Duodenal mucosa (tissue), 2 donors: ENCODE measurements around the gene ANKRD24.
"Not testable (repeated sequence)": the region's sequence is repeated elsewhere in the genome, so short reads cannot be mapped to it uniquely, and the experiment has no call there.

Experiments used
- H3K27ac ChIP-seq: one replicate; pipeline ENCODE4 v1.7.0; 2013; ENCODE audit warnings: low read depth, low read length
- H3K27me3 ChIP-seq, 2 donors: one replicate each; pipeline ENCODE4 v1.7.0; 2013; ENCODE audit warnings: low read length in 2 of 2, control low read depth in 1 of 2; ENCODE audit not compliant: insufficient read depth in 2 of 2, control insufficient read depth in 1 of 2
- H3K36me3 ChIP-seq, 2 donors: one replicate each; pipeline ENCODE4 v1.7.0; 2013; ENCODE audit warnings: low read length in 2 of 2, control low read depth in 1 of 2; ENCODE audit not compliant: insufficient read depth in 2 of 2, control insufficient read depth in 1 of 2
- H3K4me1 ChIP-seq, 2 donors: one replicate each; pipeline ENCODE4 v1.7.0; 2013; ENCODE audit warnings: low read length in 2 of 2, control low read depth in 1 of 2; ENCODE audit not compliant: insufficient read depth in 2 of 2, control insufficient read depth in 1 of 2
- H3K4me3 ChIP-seq, 2 donors: one replicate each; pipeline ENCODE4 v1.7.0; 2013; ENCODE audit warnings: low read length in 2 of 2, low read depth in 1 of 2
- H3K9ac ChIP-seq, 2 donors: one replicate each; pipeline ENCODE4 v1.7.0; 2013; ENCODE audit warnings: low read length in 2 of 2, low read depth in 1 of 2
- H3K9me3 ChIP-seq, 2 donors: one replicate each; pipeline ENCODE4 v1.7.0; 2013; ENCODE audit warnings: low read length in 2 of 2, control low read depth in 1 of 2; ENCODE audit not compliant: control insufficient read depth in 1 of 2

The ANKRD24 gene

GRCh38 chr19:4213116-4213515 is 30.6 kb downstream of the ANKRD24 start:
- no peaks in the 10 kb centered on the region for H3K9me3 ChIP-seq
- H3K4me3 ChIP-seq, result no peak overlapping the region
- peaks cover 0 to 5% of the 10 kb centered on the region in 2 donors for H3K27me3 ChIP-seq
- H3K4me1 ChIP-seq, result no peaks in the 10 kb centered on the region
- H3K36me3 ChIP-seq, result no peaks in the 10 kb centered on the region
- H3K27ac ChIP-seq, result no peak overlapping the region
- H3K9ac ChIP-seq, result no peak overlapping the region

DNA sequence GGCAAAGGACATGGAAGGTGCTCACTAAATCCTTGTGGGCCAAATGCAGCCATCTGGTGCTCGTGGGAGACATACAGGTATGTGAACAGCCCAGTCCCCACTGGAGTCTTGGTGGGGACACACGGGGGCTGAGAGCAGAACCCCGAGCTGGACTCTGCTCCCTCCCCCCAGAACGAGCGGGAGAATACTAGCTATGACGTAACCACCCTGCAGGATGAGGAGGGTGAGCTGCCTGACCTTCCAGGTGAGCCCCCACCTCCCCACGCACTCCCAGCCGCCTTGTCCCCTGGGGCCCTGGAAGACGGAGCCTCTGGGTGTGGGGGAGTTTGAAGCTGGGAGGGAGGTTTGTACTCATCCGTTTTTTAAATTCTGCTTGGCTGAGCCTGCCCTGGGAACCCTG is 33.3 kb downstream of the ANKRD24 start:
- Histone ChIP-seq H3K9me3 (no peaks in the 10 kb centered on the region), H3K27me3 (peaks cover 0 to 3% of the 10 kb centered on the region in 2 donors), H3K4me3 (no peak overlapping the region), H3K27ac (no peak overlapping the region), H3K9ac (no peak overlapping the region), H3K4me1 (no peaks in the 10 kb centered on the region), H3K36me3 (no peaks in the 10 kb centered on the region)

GRCh38 chr19:4216846-4217245 is 34.4 kb downstream of the ANKRD24 start:
- Histone ChIP-seq H3K4me3 (no peak overlapping the region), H3K4me1 (no peaks in the 10 kb centered on the region), H3K27me3 (peaks cover 0 to 3% of the 10 kb centered on the region in 2 donors), H3K36me3 (no peaks in the 10 kb centered on the region), H3K9ac (no peak overlapping the region), H3K27ac (no peak overlapping the region), H3K9me3 (no peaks in the 10 kb centered on the region)

DNA sequence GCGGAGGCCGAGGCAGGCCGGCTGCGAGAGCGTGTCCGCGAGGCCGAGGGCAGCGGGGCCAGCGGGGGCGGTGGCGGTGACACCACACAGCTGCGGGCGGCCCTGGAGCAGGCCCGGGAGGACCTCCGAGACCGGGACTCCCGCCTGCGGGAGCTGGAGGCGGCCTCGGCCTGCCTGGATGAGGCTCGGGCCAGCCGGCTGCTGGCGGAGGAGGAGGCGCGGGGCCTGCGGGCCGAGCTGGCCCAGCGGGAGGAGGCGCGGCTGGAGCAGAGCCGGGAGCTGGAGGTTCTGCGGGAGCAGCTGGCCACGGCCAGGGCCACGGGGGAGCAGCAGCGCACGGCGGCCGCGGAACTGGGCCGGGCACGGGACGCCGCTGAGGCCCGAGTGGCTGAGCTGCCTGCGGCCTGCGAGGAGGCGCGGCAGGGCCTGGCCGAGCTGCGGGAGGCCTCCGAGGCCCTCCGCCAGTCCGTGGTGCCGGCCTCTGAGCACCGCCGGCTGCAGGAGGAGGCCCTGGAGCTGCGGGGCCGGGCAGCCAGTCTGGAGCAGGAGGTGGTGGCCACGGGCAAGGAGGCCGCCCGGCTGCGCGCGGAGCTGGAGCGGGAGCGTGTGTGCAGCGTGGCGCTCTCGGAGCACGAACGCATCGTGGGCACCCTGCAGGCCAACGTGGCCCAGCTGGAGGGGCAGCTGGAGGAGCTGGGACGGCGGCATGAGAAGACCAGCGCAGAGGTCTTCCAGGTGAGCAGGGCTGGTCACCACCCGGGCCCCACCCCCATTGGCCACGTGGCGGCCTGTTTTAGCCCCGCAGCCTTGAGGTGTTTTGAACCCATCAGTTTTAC is 35.2 kb downstream of the ANKRD24 start:
- Histone ChIP-seq H3K9ac (no peak overlapping the region), H3K9me3 (no peaks in the 10 kb centered on the region), H3K27me3 (no peaks in the 10 kb centered on the region), H3K36me3 (no peaks in the 10 kb centered on the region), H3K27ac (no peak overlapping the region), H3K4me1 (no peaks in the 10 kb centered on the region), H3K4me3 (no peak overlapping the region)

DNA sequence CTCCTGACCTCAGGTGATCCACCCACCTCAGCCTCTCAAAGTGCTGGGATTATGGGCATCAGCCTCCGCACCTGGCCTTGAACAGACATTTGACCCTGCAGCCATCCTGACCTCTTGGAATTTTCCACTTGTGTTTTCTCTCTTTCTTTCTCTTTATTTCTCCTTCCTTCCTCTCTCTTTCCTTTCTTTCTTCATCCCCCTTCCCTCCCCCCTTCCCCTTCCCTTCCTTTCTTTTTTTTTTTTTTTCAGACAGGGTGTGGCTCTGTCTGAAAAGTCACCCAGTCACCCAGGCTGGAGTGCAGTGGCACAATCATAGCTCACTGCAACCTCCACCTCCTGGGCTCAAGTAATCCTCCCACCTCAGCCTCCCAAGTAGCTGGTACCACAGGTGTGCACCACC is 36.0 kb downstream of the ANKRD24 start:
- H3K27ac ChIP-seq, H3K9me3 ChIP-seq, H3K36me3 ChIP-seq, H3K27me3 ChIP-seq, H3K4me1 ChIP-seq, H3K4me3 ChIP-seq, H3K9ac ChIP-seq: not testable (repeated sequence)

GRCh38 chr19:4220188-4220587 is 37.7 kb downstream of the ANKRD24 start:
- Histone ChIP-seq H3K27ac (no peak overlapping the region), H3K4me1 (no peaks in the 10 kb centered on the region), H3K4me3 (no peak overlapping the region), H3K9me3 (no peaks in the 10 kb centered on the region), H3K9ac (no peak overlapping the region), H3K36me3 (no peaks in the 10 kb centered on the region), H3K27me3 (no peaks in the 10 kb centered on the region)

- Histone ChIP-seq H3K4me1 (no peaks in the 10 kb centered on the region), H3K27ac (no peak overlapping the region), H3K4me3 (no peak overlapping the region), H3K27me3 (peaks cover 5 to 9% of the 10 kb centered on the region in 2 donors), H3K36me3 (no peaks in the 10 kb centered on the region), H3K9me3 (no peaks in the 10 kb centered on the region), H3K9ac (no peak overlapping the region)
Observed at GRCh38 chr19:4224470-4224869, 42.0 kb downstream of the ANKRD24 start.

DNA sequence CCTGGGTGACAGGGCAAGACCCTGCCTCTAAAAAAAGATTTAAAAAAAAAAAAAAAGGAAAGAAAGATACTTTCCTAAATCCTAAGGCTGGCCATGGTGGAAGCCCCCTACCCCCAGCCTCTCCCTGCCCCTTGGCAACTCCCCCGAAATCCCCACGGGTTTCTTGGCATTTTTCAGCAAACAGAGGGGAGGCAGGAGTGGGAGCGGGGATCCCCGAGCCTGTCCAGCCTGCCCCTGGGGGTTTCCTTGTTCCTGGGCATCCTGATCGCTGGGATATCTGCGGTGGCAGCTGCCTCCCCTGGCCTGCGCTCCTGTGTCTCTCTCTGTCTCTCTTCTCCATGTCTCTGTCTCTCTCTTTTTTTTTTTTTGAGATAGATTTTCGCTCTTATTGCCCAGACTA is 43.4 kb downstream of the ANKRD24 start:
- H3K4me1 ChIP-seq, result no peaks in the 10 kb centered on the region
- no peak overlapping the region for H3K27ac ChIP-seq
- H3K36me3 ChIP-seq, result no peaks in the 10 kb centered on the region
- no peak overlapping the region for H3K9ac ChIP-seq
- H3K27me3 ChIP-seq, result peaks cover 8 to 12% of the 10 kb centered on the region in 2 donors
- H3K9me3 ChIP-seq, result no peaks in the 10 kb centered on the region
- H3K4me3 ChIP-seq, result no peak overlapping the region

GRCh38 chr19:4227771-4228170 is 45.3 kb downstream of the ANKRD24 start:
- no peaks in the 10 kb centered on the region for H3K36me3 ChIP-seq
- H3K9ac ChIP-seq, result no peak overlapping the region
- H3K9me3 ChIP-seq, result no peaks in the 10 kb centered on the region
- H3K27ac ChIP-seq, result no peak overlapping the region
- H3K4me3 ChIP-seq, result no peak overlapping the region
- no peaks in the 10 kb centered on the region for H3K4me1 ChIP-seq
- H3K27me3 ChIP-seq, result peaks cover 8 to 12% of the 10 kb centered on the region in 2 donors

GRCh38 chr19:4228765-4229178 is 46.3 kb downstream of the ANKRD24 start:
- peaks cover 8 to 12% of the 10 kb centered on the region in 2 donors for H3K27me3 ChIP-seq
- H3K4me1 ChIP-seq, result no peaks in the 10 kb centered on the region
- no peak overlapping the region for H3K27ac ChIP-seq
- H3K36me3 ChIP-seq, result no peaks in the 10 kb centered on the region
- no peak overlapping the region for H3K9ac ChIP-seq
- H3K4me3 ChIP-seq, result no peak overlapping the region
- H3K9me3 ChIP-seq, result no peaks in the 10 kb centered on the region
